K562 (cell line): ENCODE measurements around the gene QPRT. TPM values are rescaled to one million over a fixed set of nuclear protein-coding genes. Genes with fewer than 3 reads are reported as not detected.

ENCODE experiments used
- ATF4 ChIP-seq: fragments of 450-650 bp; formaldehyde crosslinking; IDR thresholded peaks from 2 replicates; pipeline ENCODE4 v1.4.0; 2022; ENCODE audit warnings: mild to moderate bottlenecking, moderate library complexity
- ATF7 ChIP-seq: fragments of 450-650 bp; IDR thresholded peaks from 2 replicates; pipeline ENCODE4 v1.7.1; 2014; ENCODE audit warnings: mild to moderate bottlenecking, moderate library complexity
- CREB3 ChIP-seq: fragments of 450-650 bp; conservative IDR thresholded peaks from 2 replicates; pipeline ENCODE4 v1.6.1; 2016; ENCODE audit warnings: missing genetic modification characterization, low read depth, mild to moderate bottlenecking, missing compliant biosample characterization, moderate library complexity
- CREB5 ChIP-seq: fragments of 250-450 bp; sonication (Bioruptor Pico); IDR thresholded peaks from 2 replicates; pipeline ENCODE4 v1.5.0; 2020; ENCODE audit warnings: mild to moderate bottlenecking
- CREM ChIP-seq: IDR thresholded peaks from 2 replicates; pipeline ENCODE4 v1.6.1; 2014; ENCODE audit warnings: antibody characterized with exemption, low read depth
- ELF2 ChIP-seq: fragments of 250-450 bp; sonication (Bioruptor Pico); IDR thresholded peaks from 2 replicates; pipeline ENCODE4 v1.5.0; 2021; ENCODE audit warnings: mild to moderate bottlenecking
- GABPB2 ChIP-seq: fragments of 250-450 bp; sonication (Bioruptor Pico); conservative IDR thresholded peaks from 2 replicates; pipeline ENCODE4 v1.5.1; 2021; ENCODE audit warnings: mild to moderate bottlenecking
- HDAC6 ChIP-seq: IDR thresholded peaks from 2 replicates; pipeline ENCODE4 v1.6.1; 2012; ENCODE audit warnings: low read depth, mild to moderate bottlenecking, control low read depth, inconsistent platforms, low read length, moderate library complexity
- HMGN3 ChIP-seq: IDR thresholded peaks from 2 replicates; pipeline ENCODE4 v1.6.1; 2011; ENCODE audit warnings: borderline replicate concordance, low read depth, mild to moderate bottlenecking, mixed read lengths, low read length; ENCODE audit not compliant: insufficient read length; ENCODE audit errors: extremely low read depth
- RBM17 ChIP-seq: fragments of 200-400 bp; formaldehyde crosslinking; IDR thresholded peaks from 2 replicates; pipeline ENCODE4 v1.6.1; 2017; ENCODE audit warnings: low read depth, mild to moderate bottlenecking, low read length, borderline replicate concordance
- STAT6 ChIP-seq: sonication (generic); formaldehyde crosslinking; IDR thresholded peaks from 2 replicates; pipeline ENCODE4 v1.8.1; 2023; ENCODE audit warnings: mild to moderate bottlenecking, missing genetic modification reagents
- TAF9B ChIP-seq: fragments of 450-650 bp; IDR thresholded peaks from 2 replicates; pipeline ENCODE4 v1.6.1; 2018; ENCODE audit warnings: mild to moderate bottlenecking; ENCODE audit not compliant: partially characterized antibody
- ZNF12 ChIP-seq: sonication (generic); formaldehyde crosslinking; IDR thresholded peaks from 2 replicates; pipeline ENCODE4 v1.4.0; 2020; ENCODE audit warnings: mild to moderate bottlenecking, missing genetic modification reagents
- ZNF253 ChIP-seq: fragments of 250-450 bp; sonication (Bioruptor Pico); conservative IDR thresholded peaks from 2 replicates; pipeline ENCODE4 v1.6.1; 2021; ENCODE audit warnings: mild to moderate bottlenecking
- ZNF347 ChIP-seq: fragments of 450-650 bp; formaldehyde crosslinking; IDR thresholded peaks from 2 replicates; pipeline ENCODE4 v1.4.0; 2020; ENCODE audit warnings: low read depth, mild to moderate bottlenecking, moderate library complexity
- polyA plus RNA-seq, 8 experiments: library from polyadenylated mRNA; depleted of rRNA in 4 of 8; stranded (reverse) in 5 of 8; unstranded in 3 of 8; fragments of >200 nt; fragmentation: Nextera tagmentation in 2 of 8; fragmentation: Illumina TruSeq in 1 of 8; extraction: Ambion mirVana in 2 of 8; extraction: Trizol in 1 of 8; gene quantifications; 2 replicates each; pipeline versions ENCODE4 v1.2.1 to v1.2.3, GENCODE V29; 2011 to 2014; ENCODE audit warnings: inconsistent platforms in 1 of 8, missing spikeins in 1 of 8
- total RNA-seq, 7 experiments: library from RNA; depleted of rRNA in 6 of 7; stranded (reverse); fragments of >200 nt in 6 of 7; fragmentation: Illumina TruSeq in 2 of 7; extraction: Trizol in 2 of 7; gene quantifications; 2 replicates each; pipeline versions ENCODE4 v1.2.1 to v1.2.3, GENCODE V29; 2011 to 2021; ENCODE audit warnings: low replicate concordance in 1 of 7
- TF ChIP-seq, protein P1 (sequence below): fragments of 450-650 bp; IDR thresholded peaks from 2 replicates; pipeline ENCODE4 v1.6.1; 2016
- TF ChIP-seq, protein P2 (sequence below): sonication (generic); formaldehyde crosslinking; IDR thresholded peaks from 2 replicates; pipeline ENCODE4 v1.8.1; 2023; ENCODE audit warnings: mild to moderate bottlenecking, missing genetic modification reagents
- TF ChIP-seq, protein P3 (sequence below): fragments of 450-650 bp; formaldehyde crosslinking; IDR thresholded peaks from 2 replicates; pipeline ENCODE4 v1.4.0; 2022; ENCODE audit warnings: missing genetic modification characterization

QPRT gene
- total and polyA plus RNA-seq, 9 of the 15 experiments (the other 6 are each of a cell fraction or from before 2014, with no cell fraction given), result 7.7 to 112 (median 64.1) TPM

DNA sequence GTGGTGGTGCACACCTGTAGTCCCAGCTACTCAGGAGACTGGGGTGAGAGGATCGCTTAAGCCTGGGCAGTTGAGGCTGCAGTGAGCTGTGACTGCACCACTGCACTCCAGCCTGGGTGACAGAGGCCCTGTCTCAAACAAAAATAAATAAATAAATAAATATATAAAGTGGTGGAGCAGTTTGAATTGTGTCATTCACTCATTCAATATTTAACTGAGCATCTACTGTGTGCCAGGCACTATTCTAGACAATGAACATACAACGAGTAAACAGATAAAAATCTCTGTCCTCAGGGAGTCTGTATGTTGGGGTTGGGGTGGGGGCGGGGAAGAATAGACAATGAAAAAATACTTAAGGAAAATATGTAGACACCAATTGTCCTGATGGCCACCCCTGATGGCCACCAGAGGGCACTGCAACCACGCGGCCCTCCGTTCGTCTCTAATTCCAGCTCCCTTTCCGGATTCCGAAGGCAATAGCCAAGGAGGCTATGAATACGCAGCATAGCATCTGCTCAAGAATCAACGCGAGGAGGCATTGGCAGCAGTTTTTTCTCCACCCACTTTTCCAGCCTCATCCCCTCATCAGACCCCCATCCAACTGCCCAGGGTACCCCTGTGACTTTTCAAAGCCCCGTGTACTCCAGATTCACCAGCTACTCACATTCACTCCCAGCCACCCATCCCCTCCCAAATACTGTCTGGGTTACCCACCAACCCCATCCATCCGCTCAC lies 21.4 kb downstream of the QPRT start (continued):
- no peak for TF ChIP-seq CREB5 (CRISPR knock-in tag)
- TF ChIP-seq ATF4, result no peak
- TF ChIP-seq ZNF347, result no peak
- TF ChIP-seq ATF7, result 0 out of 2 replicates have a peak, but pooled peaks have one; percentile 15
- no peak for TF ChIP-seq TAF9B
- no peak for TF ChIP-seq GABPB2 (CRISPR knock-in tag)
- no peak for TF ChIP-seq HMGN3
- TF ChIP-seq HDAC6, result no peak
- no peak for TF ChIP-seq ZNF253 (CRISPR knock-in tag)
- TF ChIP-seq, protein P1, sequence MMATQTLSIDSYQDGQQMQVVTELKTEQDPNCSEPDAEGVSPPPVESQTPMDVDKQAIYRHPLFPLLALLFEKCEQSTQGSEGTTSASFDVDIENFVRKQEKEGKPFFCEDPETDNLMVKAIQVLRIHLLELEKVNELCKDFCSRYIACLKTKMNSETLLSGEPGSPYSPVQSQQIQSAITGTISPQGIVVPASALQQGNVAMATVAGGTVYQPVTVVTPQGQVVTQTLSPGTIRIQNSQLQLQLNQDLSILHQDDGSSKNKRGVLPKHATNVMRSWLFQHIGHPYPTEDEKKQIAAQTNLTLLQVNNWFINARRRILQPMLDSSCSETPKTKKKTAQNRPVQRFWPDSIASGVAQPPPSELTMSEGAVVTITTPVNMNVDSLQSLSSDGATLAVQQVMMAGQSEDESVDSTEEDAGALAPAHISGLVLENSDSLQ, result no peak
- no peak for TF ChIP-seq ELF2
- TF ChIP-seq, protein P2, sequence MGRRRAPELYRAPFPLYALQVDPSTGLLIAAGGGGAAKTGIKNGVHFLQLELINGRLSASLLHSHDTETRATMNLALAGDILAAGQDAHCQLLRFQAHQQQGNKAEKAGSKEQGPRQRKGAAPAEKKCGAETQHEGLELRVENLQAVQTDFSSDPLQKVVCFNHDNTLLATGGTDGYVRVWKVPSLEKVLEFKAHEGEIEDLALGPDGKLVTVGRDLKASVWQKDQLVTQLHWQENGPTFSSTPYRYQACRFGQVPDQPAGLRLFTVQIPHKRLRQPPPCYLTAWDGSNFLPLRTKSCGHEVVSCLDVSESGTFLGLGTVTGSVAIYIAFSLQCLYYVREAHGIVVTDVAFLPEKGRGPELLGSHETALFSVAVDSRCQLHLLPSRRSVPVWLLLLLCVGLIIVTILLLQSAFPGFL, result no peak
- TF ChIP-seq STAT6, result no peak
- no peak for TF ChIP-seq ZNF12 (CRISPR knock-in tag)
- TF ChIP-seq CREB3 (tag), result no peak
- peak; percentile 21; the same call in 1 of the 2 replicates for TF ChIP-seq CREM
- TF ChIP-seq RBM17, result no peak
- TF ChIP-seq, protein P3, sequence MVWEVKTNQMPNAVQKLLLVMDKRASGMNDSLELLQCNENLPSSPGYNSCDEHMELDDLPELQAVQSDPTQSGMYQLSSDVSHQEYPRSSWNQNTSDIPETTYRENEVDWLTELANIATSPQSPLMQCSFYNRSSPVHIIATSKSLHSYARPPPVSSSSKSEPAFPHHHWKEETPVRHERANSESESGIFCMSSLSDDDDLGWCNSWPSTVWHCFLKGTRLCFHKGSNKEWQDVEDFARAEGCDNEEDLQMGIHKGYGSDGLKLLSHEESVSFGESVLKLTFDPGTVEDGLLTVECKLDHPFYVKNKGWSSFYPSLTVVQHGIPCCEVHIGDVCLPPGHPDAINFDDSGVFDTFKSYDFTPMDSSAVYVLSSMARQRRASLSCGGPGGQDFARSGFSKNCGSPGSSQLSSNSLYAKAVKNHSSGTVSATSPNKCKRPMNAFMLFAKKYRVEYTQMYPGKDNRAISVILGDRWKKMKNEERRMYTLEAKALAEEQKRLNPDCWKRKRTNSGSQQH (CRISPR knock-in tag), result no peak
